C4-2B (cell line): ENCODE data around the gene GBX2.

Experiments
- ZFX ChIP-seq: fragments of 450-650 bp; IDR thresholded peaks from 2 replicates; pipeline ENCODE4 v1.6.1; 2017
- TF ChIP-seq, protein P1 (sequence below): fragments of 450-650 bp; conservative IDR thresholded peaks from 2 replicates; pipeline ENCODE4 v1.5.1; 2017; ENCODE audit warnings: mild to moderate bottlenecking

DNA sequence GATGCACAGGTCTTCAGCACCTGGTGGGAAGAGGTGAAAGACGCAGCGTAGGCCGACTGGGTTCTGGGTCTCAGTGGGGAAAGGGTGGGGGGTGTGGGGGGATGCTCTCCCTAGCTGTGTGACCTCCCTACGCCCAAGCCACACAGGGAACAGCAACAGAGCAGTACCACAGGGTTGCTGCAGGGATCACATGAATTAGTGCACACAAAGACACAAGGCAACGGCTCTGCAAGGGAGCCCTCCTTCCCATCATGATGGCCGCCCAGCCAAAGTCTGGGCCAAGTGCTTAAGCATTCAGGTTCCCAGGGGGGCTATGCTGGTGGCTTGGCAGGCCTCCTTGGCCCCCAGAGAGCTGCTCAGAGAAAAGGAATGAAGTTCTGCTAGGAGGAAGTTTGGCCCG is 28.2 kb upstream of the GBX2 start:
- TF ChIP-seq, protein P1, sequence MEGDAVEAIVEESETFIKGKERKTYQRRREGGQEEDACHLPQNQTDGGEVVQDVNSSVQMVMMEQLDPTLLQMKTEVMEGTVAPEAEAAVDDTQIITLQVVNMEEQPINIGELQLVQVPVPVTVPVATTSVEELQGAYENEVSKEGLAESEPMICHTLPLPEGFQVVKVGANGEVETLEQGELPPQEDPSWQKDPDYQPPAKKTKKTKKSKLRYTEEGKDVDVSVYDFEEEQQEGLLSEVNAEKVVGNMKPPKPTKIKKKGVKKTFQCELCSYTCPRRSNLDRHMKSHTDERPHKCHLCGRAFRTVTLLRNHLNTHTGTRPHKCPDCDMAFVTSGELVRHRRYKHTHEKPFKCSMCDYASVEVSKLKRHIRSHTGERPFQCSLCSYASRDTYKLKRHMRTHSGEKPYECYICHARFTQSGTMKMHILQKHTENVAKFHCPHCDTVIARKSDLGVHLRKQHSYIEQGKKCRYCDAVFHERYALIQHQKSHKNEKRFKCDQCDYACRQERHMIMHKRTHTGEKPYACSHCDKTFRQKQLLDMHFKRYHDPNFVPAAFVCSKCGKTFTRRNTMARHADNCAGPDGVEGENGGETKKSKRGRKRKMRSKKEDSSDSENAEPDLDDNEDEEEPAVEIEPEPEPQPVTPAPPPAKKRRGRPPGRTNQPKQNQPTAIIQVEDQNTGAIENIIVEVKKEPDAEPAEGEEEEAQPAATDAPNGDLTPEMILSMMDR: no peak
- TF ChIP-seq ZFX: no peak
